EH (cell line): ENCODE measurements around the gene ASB1.

Experiments used
- DNase-seq: peaks from one replicate; pipeline ENCODE4 v3.0.0-alpha.2; 2015; ENCODE audit warnings: low read depth

ASB1 gene

DNA sequence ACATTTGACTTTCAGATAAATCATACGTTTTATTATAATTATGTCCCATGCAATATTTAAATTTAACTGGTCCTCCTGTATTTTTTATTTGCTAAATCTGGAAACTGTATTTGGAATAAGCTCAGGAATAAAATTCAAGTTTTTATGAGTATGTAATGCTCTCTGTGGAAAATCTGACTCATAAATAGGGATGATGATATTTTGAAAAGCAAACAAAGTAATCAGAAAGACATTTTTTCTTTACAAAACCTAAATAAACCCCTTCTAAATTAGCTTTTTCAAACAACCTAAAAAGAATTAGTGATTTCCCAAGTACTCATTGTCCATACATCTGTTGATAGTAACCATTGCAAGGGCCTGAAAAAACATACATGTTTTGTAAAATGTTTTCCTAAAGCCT is 41.1 kb downstream of the ASB1 start:
- peak; percentile 43 for DNase-seq

DNA sequence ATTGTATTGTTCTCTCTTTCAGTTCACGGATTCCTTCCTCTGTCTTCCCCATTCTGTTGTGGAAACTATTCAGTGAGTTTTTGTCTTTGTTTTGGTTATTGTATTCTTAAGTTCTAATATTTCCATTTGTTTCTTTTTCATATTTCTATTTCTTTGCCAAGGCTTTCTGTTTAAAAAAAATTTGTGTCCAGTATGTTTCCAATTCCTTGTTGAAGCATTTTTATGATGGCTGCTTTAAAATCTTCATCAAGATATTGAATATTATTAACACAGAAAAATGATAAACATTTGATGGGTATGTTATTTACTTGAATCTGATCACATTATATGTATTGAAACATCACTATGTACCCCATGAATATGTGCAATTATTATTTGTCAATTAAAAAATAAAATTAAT is 42.4 kb downstream of the ASB1 start:
- no peak for DNase-seq

DNA sequence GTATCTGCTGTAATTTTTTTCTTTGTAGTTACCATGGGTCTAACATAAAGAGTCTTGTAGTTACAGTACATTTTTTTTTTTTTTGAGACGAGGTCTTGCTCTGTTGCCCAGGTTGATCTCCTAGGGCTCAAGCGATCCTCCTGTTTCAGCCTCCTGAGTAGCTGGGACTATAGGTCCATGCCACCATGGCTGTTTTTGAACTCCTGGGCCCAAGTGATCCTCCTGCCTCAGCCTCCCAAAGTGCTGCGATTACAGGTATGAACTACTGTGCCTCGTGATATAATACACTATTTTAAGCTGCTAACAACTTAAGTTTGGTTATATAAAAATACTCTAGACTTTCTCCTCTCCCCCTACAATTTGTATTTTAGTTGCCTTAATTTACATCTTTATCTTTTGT is 46.3 kb downstream of the ASB1 start:
- no peak for DNase-seq

DNA sequence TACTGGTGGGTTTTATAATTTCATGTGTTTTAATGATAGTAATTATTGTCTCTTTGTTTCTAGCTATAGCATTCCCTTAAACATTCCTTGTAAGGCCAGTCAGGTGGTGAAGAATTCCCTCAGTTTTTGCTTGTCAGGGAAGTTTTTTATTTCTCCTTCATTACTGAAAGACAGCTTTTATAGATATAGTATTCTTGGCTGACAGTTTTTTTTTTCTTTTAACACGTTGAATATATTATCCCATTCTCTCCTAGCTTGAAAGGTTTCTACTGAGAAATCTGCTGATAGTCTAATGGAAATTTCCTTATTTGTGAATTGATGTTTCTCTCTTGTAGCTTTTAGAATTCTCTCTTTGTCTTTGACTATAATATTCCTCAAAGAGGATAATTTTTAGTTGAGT is 46.8 kb downstream of the ASB1 start:
- DNase-seq, result no peak

DNA sequence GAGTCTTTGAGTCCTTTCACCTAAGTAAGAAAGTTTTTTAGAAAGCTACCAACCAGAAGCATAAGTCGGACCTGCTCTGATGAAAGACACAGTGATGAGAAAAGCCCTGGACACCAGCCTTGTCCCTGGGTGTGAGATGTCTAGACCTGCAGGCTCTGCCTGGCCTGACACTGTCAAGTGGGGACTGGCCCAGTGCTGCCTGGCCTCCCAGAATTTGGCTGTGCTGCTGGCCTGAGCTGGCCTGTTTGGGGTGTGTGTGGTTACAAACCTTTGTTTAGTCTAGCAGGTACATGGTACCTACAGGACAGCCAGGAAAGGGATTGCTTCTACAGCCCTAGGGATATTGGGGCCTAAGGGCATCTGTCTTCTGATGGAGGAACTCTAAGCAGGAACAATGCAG is 48.3 kb downstream of the ASB1 start:
- no peak for DNase-seq

DNA sequence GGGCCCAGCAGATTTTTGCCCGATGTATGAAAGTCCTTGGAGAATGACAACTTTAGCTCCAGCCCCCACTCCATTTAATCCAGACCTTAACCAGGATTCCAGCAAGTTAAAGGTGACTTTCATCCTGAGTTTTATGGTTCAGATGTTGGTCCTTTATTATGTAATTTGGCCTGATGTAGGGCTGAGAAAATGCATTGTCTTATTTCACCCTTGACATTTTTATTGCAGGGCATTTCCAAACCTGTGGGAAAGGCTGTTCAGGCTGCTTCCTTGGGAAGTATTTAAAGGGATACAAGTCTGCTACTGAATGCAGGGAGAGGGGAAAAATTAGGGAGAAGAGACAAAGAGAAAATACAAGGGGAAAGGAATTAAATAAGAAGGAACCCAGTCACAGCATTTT is 48.8 kb downstream of the ASB1 start:
- peak; percentile 19 for DNase-seq

DNA sequence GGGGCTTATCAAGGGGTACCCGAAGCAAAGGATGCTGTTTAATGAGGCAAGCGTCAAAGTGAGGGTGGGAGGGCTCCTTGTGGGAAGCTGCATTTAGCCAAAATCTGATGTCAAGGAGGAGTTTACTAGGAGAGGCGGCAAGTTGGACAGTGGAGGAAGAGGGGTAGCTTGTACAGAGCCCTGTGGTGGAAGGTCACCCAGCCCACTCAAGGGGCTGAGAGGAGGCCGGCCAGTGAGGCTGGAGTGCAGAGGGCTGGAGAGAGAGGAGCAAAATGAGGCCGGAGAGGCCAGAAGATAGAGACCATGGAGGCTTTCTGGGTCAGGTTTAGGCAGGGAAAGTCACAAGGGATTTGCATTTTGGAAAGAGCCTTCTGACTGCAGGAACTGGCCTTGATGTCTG is 49.5 kb downstream of the ASB1 start:
- DNase-seq, result no peak

DNA sequence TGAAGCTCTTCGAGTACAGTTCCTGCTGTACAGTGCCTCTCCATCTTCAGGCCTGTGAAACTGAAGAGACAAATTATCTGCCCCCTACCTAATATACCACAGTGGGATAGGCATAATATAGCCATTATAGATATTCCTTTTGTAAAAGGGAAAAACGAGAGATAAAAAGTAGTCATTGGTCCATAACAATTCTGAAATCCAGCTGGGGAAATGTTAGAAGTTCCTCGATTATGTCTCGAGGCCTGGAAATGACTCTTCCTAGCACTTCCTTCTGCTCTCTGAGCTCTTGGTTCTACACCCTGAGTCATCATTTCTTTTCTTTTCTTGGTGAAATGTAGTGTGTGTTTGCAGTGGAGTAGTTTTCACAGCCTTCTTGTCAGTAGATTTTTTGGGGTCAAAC is 51.5 kb downstream of the ASB1 start:
- no peak for DNase-seq

DNA sequence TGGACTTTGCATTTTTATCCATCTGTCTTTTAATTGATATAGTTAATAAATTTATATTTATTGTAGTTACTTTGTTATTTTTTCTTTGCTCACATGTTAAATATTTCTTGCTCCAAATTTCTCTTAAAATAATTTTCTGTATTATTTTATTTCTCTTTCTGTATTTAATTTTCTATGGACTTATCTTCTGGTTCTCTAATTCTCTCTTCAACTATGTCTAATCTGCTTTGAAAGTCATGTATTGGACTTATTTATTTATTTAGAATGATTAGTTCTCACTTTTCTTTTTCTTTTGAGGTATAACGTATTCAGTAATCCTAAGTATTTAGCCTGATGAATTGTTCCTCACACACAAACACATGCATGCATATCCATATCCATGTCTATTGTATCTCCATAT is 53.1 kb downstream of the ASB1 start:
- DNase-seq, result no peak

DNA sequence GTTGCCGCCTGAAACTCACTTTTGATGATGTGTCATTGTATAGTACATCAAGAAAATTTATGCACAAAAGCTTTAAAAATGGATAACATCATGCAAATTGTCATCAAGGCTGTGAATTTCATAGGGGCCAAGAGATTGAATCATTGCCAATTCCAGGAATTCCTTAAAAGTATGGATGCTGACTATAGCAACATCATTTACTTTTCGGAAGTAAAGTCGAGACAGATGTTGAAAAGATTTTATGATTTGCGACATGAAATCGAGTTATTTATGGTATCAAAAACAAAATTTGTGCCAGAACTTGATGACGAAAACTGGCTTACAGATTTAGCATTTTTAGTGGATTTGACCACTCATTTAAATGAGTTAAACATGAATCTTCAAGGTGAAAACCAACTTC is 56.3 kb downstream of the ASB1 start:
- DNase-seq, result no peak

DNA sequence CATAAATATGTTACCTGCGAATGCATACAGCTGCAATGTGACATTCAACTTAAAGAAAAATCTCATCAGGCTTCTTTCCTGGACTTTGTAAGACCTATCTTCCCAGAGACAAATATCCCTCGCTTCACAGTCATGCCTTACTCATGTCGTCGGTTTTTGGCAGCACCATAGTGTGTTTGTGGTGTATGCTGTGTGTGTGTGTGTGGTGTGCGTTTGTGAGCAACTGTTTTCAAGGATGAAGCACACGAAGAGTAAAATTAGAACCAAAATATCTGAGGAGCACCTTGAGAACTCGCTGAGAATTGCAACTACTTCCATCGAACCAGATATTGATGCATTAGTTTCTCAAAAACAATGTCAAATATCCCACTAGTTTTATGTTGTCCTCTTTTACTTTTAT is 56.9 kb downstream of the ASB1 start:
- DNase-seq, result no peak

DNA sequence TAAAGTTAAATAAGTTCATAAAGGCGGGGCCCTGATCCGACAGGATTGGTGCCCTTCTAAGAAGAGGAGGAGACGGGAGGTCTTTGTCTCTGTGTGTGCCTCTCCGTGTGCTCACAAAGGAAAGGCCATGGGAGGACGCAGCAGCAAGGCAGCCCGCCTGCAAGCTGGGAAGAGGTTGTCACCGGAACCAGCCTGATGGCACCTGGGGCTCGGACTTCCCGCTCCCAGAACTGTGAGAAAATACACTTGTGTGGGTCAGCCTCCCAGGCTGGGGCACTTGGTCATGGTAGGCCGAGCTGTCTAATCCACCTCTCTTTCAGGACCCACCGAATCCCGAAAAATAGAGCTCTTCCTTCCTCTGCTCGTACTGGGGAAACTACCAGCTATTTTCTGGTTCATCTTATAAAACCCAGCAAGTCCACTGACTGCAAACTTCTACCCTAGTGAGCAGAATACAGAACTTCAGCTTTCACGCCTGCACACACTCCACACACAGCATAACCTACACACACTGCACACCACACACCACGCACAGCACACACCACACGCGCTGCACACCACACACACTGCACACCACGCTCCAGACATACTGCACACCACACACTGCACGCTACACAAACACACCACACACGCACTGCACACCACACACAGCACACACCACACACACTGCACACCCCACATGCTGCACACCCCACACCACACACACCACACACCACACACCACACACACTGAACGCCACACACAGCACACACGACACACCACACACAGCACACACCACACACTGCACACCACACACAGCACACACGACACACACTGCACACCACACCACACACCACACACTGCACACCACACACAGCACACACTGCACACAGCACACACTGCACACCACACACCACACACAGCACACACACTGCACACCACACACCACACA is 58.1 kb downstream of the ASB1 start:
- DNase-seq, result no peak

DNA sequence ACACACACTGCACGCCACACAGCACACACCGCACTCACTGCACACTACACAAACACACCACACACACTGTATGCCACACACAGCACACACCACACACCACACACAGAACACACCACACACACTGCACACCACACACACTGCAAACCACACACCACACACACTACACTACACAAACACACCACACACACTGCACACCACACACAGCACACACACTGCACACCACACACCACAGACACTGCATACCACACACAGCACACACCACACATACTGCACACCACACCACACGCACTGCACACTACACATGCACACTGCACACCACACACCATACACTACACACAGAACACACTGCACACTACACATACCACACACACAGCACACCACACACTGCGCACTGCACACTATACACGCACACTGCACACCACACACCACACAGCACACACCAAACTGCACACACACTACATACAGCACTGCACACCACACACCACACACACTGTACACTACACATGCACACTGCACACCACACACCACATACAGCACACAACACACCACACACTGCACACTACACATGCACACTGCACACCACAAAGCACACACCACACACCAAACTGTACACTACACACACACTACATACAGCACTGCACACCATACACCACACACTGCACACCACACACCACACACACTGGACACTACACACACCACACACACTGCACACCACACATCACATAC is 59.6 kb downstream of the ASB1 start:
- no peak for DNase-seq

DNA sequence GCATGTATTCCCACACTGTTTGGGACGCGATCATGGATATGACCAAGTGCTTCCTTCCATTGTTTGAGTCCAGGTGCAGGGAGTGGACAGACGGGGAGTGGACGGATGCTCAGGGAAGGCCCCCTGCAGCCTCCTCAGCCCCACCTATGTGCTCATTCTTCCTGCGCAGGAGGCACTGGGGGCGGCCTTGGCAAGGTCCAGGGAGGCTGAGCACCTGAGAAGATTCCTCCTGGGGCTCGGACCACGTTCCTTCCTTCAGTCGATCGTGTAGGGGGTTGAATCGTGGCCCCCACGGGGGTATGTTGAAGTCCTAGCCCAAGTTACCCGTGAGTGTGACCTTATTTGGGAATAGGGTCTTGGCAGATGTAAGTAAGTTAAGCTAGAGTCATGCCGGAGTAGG is 60.4 kb downstream of the ASB1 start:
- DNase-seq, result no peak

DNA sequence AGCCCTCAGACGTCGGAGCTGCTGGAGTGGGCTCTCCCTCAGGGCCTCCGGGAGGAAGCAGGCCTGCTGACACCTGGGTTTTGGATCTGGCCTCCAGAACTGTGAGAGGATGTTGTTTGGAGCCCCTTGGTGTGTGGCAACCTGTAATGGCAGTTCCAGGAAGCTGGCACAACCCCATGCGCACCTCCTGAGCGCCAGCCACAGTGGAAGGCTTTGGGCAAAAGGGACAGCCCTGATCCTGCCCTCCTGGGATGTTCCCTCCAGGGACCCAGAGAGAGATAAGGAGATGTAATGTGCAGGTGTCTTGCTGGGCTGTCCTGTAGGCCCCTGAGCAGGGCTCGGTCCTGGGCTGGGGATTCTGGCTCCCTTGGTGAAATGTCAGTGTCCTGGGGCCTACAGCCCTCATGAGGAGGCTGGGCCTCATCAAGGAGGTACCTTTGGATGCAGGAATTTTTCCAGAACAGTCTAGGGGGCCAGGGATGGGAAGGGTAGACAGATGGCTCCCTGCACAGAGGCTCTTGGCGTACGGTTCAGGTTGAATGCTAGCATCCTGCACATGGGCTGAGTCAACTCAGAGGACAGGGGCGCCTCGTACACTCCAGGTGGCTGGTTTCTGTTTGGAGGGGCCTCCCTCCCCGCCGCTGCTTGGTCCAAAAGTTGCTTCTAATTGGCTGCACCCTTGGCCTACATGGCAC is 61.1 kb downstream of the ASB1 start:
- no peak for DNase-seq

DNA sequence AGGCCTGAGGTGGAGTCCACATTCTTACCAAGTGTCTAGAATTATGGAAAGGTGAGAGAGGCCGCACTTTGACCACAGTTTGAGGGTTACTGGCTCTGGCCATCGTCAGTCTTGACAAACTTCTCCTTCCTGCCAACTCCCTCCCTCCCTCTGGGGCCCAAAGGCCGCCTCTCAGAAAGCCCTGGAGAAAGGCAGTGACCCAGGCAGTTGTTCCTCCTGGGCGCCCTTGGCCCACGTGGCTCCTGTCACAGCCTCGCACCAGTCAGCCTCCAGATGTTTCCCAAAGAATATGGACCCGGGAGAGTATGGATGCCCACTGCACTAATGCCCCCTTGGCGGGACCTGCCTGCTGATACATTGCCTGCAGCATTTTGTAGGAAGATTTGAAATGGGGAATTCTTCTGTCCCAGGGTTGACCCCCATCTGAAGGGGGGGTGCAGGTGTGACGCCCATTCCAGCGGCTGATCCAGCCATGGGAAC is 61.7 kb downstream of the ASB1 start:
- no peak for DNase-seq

DNA sequence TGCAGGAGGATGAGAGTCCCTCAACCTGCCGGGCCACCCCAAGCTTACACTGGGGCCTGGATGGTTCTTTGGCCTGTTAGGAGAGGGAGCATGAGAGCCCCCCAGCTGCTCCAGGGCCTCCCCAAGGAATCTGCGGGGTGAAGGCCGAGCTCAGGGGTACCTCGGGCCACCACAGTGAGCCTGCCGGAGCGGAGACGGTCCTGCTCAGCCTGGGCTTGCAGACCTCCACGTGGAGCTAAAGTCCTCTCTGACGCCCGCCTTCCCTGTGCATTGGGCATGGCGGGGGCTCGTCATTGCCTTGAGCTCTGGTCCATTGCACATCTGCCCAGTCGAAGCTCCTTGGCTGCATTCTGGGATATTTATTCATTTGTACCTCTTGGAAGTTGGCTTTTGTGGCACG is 62.7 kb downstream of the ASB1 start:
- DNase-seq, result no peak

DNA sequence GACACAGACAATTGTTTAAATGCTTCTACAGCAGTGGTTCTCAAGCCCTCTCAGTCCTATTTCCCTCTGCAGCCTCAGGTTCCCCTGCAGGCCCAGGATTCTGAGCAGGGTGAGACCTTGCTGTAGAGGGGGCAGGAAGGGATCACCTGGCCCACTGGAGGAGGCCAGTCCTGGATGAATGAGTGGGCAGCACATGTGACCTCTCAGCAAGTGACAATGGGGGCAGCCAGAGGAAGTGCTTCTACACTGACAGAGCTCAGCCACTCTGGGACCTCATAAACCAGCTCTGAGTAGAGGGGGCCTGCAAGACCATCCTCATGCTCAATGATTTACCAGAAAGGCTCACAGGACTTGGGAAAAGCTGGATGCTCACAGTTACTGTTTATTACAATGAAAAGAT is 63.2 kb downstream of the ASB1 start:
- no peak for DNase-seq

DNA sequence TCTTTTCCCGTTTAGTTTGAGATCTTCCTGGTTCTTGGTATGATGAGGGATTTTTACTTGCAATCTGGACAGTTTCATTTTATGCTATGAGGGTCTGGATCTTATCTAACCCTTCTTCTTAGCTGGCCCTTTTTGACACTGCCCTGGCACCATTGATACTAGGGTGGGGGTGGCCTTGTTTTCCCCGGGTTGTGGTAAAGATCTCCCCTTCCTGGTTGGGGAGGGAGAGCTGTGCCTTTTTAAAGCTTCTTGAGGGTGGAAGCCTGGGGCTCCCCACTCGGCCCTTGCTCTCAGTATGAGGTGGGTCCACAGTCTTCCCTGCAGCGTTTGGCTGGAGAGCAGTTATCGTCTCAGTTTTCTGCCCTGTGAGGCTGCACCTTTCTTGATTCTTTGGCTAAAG is 66.1 kb downstream of the ASB1 start:
- DNase-seq, result no peak

DNA sequence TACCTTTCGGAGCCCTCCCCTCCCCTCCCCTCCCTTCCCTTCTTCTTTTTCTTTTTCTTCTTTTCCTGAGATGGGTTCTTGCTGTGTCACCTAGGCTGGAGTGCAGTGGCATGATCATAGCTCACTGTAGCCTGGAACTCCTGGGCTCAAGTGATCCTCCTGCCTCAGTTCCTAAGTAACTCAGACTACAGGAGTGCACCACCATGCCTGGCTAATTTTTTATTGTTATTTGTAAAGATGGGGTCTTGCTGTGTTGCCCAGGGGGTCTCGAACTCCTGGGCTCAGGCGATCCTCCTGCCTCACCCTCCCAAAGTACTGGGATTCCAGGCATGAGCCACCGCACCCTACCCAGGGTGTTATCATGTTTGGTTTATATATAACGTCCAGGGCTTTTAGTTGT is 66.7 kb downstream of the ASB1 start:
- DNase-seq, result no peak

DNA sequence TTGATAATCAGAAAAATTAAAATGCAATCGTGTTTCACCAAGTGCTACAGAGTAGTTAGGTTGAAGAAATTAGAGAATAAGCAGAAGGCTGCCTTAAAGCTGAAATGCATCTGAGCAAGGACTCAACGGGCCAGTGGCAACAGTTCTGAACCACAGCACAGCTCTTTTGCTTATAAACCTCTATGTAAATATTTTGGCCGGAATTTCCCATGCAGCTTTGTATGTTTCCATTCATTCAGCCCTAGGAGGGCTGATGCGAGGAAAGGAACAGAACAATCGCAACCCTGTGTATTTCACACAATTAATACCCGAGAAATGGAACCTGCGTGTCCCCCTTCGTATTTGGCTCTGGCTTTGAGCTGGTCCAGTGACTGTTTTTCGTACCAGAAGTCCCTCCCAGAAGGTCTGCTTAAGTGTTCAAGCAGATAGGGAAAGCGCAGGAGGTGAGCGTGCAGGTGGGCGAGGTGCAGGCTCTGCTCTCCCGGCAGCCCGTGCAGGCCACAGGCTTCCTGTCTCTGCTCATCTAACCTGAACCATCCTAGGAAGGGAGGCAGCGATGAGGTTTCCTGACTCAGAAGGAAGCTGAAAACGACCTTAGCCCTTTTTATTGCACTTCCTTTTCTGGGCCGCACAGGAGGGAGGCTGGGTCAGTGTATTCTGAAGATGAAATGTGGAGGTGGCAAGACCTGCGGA is 67.3 kb downstream of the ASB1 start:
- DNase-seq, result no peak

DNA sequence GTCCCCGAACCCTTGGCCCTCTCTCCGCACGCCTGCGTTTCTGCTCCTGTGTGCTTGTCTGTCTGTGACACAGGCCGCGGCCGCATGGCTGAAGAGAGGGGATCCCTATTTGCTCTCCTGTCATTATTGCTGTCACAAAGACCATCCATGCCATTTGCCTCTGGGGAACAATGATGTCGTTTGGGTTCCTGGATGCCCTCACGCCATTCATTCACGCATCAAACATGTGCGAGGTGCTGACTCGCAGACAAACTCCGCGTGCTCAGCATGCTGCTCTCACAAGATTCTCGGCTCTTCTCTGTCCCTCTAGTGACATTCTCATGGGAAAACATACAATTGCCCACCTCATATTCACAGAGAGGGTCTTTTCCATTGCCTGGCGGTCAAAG is 67.8 kb downstream of the ASB1 start:
- DNase-seq, result no peak
